Breast epithelium (tissue), 3 donors: ENCODE results near the gene TOP1.

Experiments used
- POLR2AphosphoS5 ChIP-seq, 3 donors: sonication (generic); formaldehyde crosslinking; IDR thresholded peaks; one replicate each; pipeline ENCODE4 v1.6.1; 2017; ENCODE audit warnings: antibody characterized with exemption in 3 of 3
- TF ChIP-seq, protein P1 (sequence below), 3 donors: fragments of 450-650 bp; IDR thresholded peaks; one replicate each; pipeline ENCODE4 v1.5.1; 2016 to 2017; ENCODE audit warnings: antibody characterized with exemption in 3 of 3, mild to moderate bottlenecking in 3 of 3, moderate library complexity in 3 of 3

GRCh38 chr20:41051009-41051825 lies 22.6 kb downstream of the TOP1 start:
- TF ChIP-seq POLR2AphosphoS5 (IDR thresholded peaks at IDR 0.05): no peak
- TF ChIP-seq, protein P1, sequence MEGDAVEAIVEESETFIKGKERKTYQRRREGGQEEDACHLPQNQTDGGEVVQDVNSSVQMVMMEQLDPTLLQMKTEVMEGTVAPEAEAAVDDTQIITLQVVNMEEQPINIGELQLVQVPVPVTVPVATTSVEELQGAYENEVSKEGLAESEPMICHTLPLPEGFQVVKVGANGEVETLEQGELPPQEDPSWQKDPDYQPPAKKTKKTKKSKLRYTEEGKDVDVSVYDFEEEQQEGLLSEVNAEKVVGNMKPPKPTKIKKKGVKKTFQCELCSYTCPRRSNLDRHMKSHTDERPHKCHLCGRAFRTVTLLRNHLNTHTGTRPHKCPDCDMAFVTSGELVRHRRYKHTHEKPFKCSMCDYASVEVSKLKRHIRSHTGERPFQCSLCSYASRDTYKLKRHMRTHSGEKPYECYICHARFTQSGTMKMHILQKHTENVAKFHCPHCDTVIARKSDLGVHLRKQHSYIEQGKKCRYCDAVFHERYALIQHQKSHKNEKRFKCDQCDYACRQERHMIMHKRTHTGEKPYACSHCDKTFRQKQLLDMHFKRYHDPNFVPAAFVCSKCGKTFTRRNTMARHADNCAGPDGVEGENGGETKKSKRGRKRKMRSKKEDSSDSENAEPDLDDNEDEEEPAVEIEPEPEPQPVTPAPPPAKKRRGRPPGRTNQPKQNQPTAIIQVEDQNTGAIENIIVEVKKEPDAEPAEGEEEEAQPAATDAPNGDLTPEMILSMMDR (IDR thresholded peaks at IDR 0.05): no peak
